ENCODE results near the gene ATP8A2.

GRCh38 chr13:25604106-25604505 is 232.3 kb downstream of the ATP8A2 start:
- no peak for TF ChIP-seq REST (IDR thresholded peaks at IDR 0.05; ENCODE audit: insufficient read depth in 1 of 2, low read depth in 2 of 2, low read length in 1 of 2)
- no peak for TF ChIP-seq POLR2AphosphoS5 (IDR thresholded peaks at IDR 0.05; ENCODE audit: low read depth, low read length)
- TF ChIP-seq, protein P1, sequence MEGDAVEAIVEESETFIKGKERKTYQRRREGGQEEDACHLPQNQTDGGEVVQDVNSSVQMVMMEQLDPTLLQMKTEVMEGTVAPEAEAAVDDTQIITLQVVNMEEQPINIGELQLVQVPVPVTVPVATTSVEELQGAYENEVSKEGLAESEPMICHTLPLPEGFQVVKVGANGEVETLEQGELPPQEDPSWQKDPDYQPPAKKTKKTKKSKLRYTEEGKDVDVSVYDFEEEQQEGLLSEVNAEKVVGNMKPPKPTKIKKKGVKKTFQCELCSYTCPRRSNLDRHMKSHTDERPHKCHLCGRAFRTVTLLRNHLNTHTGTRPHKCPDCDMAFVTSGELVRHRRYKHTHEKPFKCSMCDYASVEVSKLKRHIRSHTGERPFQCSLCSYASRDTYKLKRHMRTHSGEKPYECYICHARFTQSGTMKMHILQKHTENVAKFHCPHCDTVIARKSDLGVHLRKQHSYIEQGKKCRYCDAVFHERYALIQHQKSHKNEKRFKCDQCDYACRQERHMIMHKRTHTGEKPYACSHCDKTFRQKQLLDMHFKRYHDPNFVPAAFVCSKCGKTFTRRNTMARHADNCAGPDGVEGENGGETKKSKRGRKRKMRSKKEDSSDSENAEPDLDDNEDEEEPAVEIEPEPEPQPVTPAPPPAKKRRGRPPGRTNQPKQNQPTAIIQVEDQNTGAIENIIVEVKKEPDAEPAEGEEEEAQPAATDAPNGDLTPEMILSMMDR (IDR thresholded peaks at IDR 0.05) = no peak

All from Panc1 (cell line).